ENCODE measurements around the gene BRDT.

DNA sequence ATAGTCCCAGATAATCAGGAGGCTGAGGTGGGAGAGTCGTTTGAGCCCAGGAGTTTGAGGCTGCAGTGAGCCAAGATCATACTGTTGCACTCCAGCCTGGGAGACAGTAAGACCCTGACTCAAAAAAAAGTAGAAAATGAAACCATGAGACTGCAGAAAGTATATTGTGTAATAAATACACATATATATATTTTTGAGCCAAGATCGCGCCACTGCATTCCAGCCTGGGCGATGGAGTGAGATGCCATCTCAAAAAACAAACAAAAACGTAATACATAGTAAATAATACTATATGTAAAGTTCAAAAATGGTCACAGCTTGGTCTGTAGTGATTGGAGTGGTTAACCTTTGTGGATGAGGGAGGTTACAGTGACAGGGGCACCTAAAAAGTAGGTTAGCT is 9.7 kb downstream of the BRDT start:
- TF ChIP-seq, protein P1, sequence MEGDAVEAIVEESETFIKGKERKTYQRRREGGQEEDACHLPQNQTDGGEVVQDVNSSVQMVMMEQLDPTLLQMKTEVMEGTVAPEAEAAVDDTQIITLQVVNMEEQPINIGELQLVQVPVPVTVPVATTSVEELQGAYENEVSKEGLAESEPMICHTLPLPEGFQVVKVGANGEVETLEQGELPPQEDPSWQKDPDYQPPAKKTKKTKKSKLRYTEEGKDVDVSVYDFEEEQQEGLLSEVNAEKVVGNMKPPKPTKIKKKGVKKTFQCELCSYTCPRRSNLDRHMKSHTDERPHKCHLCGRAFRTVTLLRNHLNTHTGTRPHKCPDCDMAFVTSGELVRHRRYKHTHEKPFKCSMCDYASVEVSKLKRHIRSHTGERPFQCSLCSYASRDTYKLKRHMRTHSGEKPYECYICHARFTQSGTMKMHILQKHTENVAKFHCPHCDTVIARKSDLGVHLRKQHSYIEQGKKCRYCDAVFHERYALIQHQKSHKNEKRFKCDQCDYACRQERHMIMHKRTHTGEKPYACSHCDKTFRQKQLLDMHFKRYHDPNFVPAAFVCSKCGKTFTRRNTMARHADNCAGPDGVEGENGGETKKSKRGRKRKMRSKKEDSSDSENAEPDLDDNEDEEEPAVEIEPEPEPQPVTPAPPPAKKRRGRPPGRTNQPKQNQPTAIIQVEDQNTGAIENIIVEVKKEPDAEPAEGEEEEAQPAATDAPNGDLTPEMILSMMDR (IDR thresholded peaks at IDR 0.05), result no peak
- no peak for TF ChIP-seq POLR2A (IDR thresholded peaks at IDR 0.05)
